ENCODE data around the gene GZMM.

DNA sequence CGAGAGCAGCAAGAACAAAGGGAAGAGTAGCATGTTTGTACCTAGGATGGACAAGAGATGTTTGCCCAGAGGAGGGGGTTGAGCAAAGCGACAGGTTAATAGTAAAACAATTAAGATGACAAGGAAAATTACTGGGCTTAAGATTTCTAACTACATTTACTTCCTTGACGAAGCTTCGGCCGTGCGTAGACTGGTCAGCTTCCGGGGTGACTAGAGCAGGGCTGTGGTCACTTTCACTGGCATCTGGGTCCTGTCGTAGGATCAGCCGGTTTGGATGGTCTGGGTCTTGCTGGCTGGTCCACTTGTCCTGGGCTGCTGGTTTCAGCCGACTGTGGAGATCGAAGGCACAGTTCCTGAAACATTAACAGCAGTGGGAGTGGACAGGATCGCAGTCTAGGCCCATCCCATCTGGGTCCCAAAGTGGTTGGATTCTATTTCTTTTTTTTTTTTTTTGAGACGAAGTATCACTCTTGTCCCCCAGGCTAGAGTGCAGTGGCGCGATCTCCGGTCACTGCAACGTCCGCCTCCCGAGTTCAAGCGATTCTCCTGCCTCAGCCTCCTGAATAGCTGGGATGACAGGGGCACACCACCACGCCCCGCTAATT lies 23.5 kb downstream of the GZMM start:
- no peak for TF ChIP-seq CTCF (IDR thresholded peaks at IDR 0.05)
- TF ChIP-seq POLR2A (IDR thresholded peaks at IDR 0.05), result no peak
- TF ChIP-seq EP300 (IDR thresholded peaks at IDR 0.05), result no peak
